A549 (cell line): ENCODE measurements around the gene CEP44. TPM values are rescaled to one million over a fixed set of nuclear protein-coding genes. Genes with fewer than 3 reads are reported as not detected.
"Not testable (repeated sequence)": the region's sequence is repeated elsewhere in the genome, so short reads cannot be mapped to it uniquely, and the experiment has no call there.

ENCODE experiments used
- ATAC-seq, 2 experiments: fragments of 200-7000 bp in 1 of 2; fragments of >200 bp in 1 of 2; cut with Nextera tagmentation in 1 of 2; cut with Tn5 transposase in 1 of 2; 3 replicates each; pipeline versions ENCODE4 v1.8.0 to v1.9.1; 2018 to 2020; ENCODE audit warnings: mild to moderate bottlenecking in 1 of 2, moderate library complexity in 1 of 2
- CTCF ChIA-PET: fragments of 300-600 bp; sonication (Branson Sonifier 250); formaldehyde crosslinking; extraction: SDS; loops from one replicate; lab custom pipeline; 2021; ENCODE audit warnings: antibody characterized with exemption, inconsistent platforms; lab: Yijun Ruan, JAX
- POLR2A ChIA-PET: fragments of 350-600 bp; formaldehyde crosslinking; extraction: SDS; loops from one replicate; lab custom pipeline; 2021; ENCODE audit warnings: antibody characterized with exemption, inconsistent platforms; lab: Yijun Ruan, JAX
- DNase-seq, 2 experiments: peaks; one replicate each; pipeline versions ENCODE4 v3.0.0 to v3.0.0-alpha.2; 2011 to 2016; ENCODE audit warnings: low read depth in 1 of 2, low spot score in 1 of 2
- FAIRE-seq: peaks from 2 replicates; lab custom pipeline; 2011; peaks lifted over from hg19 to GRCh38; lab: Jason Lieb, UNC
- H3K27ac ChIP-seq, 2 experiments: fragments of >200 bp; sonication (Bioruptor Twin); formaldehyde crosslinking; 3 replicates each; pipeline ENCODE4 v1.5.1; 2016 to 2017
- H3K4me1 ChIP-seq: fragments of >200 bp; sonication (Bioruptor Twin); formaldehyde crosslinking; 3 replicates; pipeline ENCODE4 v1.6.1; 2016
- H3K4me2 ChIP-seq: fragments of >200 bp; sonication (Bioruptor Twin); formaldehyde crosslinking; 3 replicates; pipeline ENCODE4 v1.6.1; 2016
- H3K4me3 ChIP-seq: fragments of >200 bp; sonication (Bioruptor Twin); formaldehyde crosslinking; 3 replicates; pipeline ENCODE4 v1.5.1; 2016
- H3K9me3 ChIP-seq: fragments of >200 bp; sonication (Bioruptor Twin); formaldehyde crosslinking; 3 replicates; pipeline ENCODE4 v1.6.1; 2016
- CBX2 ChIP-seq: fragments of 200-600 bp; sonication (generic); IDR thresholded peaks from 2 replicates; pipeline ENCODE4 v1.6.1; 2016; ENCODE audit warnings: low read depth, mild to moderate bottlenecking, borderline replicate concordance
- CEBPB ChIP-seq, 2 experiments: fragments of >200 bp in 1 of 2; sonication (Bioruptor Twin) in 1 of 2; formaldehyde crosslinking in 1 of 2; IDR thresholded peaks; 2 replicates each; pipeline ENCODE4 v1.6.1; 2012 to 2016
- EHMT2 ChIP-seq: fragments of 200-600 bp; sonication (generic); IDR thresholded peaks from 2 replicates; pipeline ENCODE4 v1.6.1; 2016; ENCODE audit warnings: antibody characterized with exemption, low read depth, mild to moderate bottlenecking, moderate library complexity
- EP300 ChIP-seq, 2 experiments: fragments of >200 bp; sonication (Bioruptor Twin); formaldehyde crosslinking; IDR thresholded peaks; 2 replicates in 1 of 2; 3 replicates in 1 of 2; pipeline ENCODE4 v1.6.1; 2016 to 2017
- FOSL2 ChIP-seq, 2 experiments: fragments of 450-650 bp in 1 of 2; fragments of >200 bp in 1 of 2; sonication (Bioruptor Twin) in 1 of 2; formaldehyde crosslinking; IDR thresholded peaks; 2 replicates each; pipeline versions ENCODE4 v1.5.0 to v1.6.1; 2016 to 2020; ENCODE audit warnings: mild to moderate bottlenecking in 1 of 2, moderate library complexity in 1 of 2
- FOXS1 ChIP-seq: fragments of 250-450 bp; sonication (Bioruptor Pico); IDR thresholded peaks from 2 replicates; pipeline ENCODE4 v1.5.0; 2020; ENCODE audit warnings: mild to moderate bottlenecking, moderate library complexity
- GATA3 ChIP-seq: IDR thresholded peaks from 2 replicates; pipeline ENCODE4 v1.6.1; 2012; ENCODE audit warnings: borderline replicate concordance
- HES2 ChIP-seq: fragments of >200 bp; sonication (Bioruptor Twin); formaldehyde crosslinking; IDR thresholded peaks from 2 replicates; pipeline ENCODE4 v1.6.1; 2016
- JUNB ChIP-seq: fragments of >200 bp; sonication (Bioruptor Twin); formaldehyde crosslinking; IDR thresholded peaks from 2 replicates; pipeline ENCODE4 v1.6.1; 2016
- MAFK ChIP-seq: fragments of 450-650 bp; IDR thresholded peaks from 2 replicates; pipeline ENCODE4 v1.6.1; 2014; ENCODE audit not compliant: partially characterized antibody
- MYC ChIP-seq: IDR thresholded peaks from 2 replicates; pipeline ENCODE4 v1.6.1; 2012; ENCODE audit warnings: mild to moderate bottlenecking, inconsistent platforms, low read length, improper control_type of control experiment, borderline replicate concordance
- NR3C1 ChIP-seq: fragments of >200 bp; sonication (Bioruptor Twin); formaldehyde crosslinking; IDR thresholded peaks from 3 replicates; pipeline ENCODE4 v1.6.1; 2017
- POLR2A ChIP-seq: IDR thresholded peaks from 2 replicates; pipeline ENCODE4 v1.6.1; 2012; ENCODE audit warnings: mild to moderate bottlenecking, low read length
- POLR2AphosphoS2 ChIP-seq: conservative IDR thresholded peaks from 2 replicates; pipeline ENCODE4 v1.6.1; 2012; ENCODE audit warnings: low read length, improper control_type of control experiment, inconsistent platforms
- SREBF2 ChIP-seq: fragments of 450-650 bp; IDR thresholded peaks from 2 replicates; pipeline ENCODE4 v1.6.1; 2014; ENCODE audit warnings: mild to moderate bottlenecking, moderate library complexity
- ZFP36 ChIP-seq: fragments of 450-650 bp; IDR thresholded peaks from 2 replicates; pipeline ENCODE4 v1.6.1; 2014; ENCODE audit warnings: borderline replicate concordance; ENCODE audit not compliant: partially characterized antibody
- ZNF302 ChIP-seq: fragments of 250-450 bp; sonication (Bioruptor Pico); IDR thresholded peaks from 2 replicates; pipeline ENCODE4 v1.9.0; 2021; ENCODE audit warnings: inconsistent platforms, mild to moderate bottlenecking, moderate library complexity
- WGBS: methylation state at CpG from one replicate; pipeline ENCODE4 v1.1.6; 2017; ENCODE audit errors: missing lambda C conversion rate; 5-methylcytosine and 5-hydroxymethylcytosine counted together
- polyA plus RNA-seq, 4 experiments: library from polyadenylated mRNA; depleted of rRNA in 3 of 4; stranded (reverse); fragments of >200 nt; fragmentation: RNase III in 1 of 4; extraction: RNeasy Plus Mini Kit Qiagen cat#74134 plus additional on column Dnase treatment in 1 of 4; gene quantifications; 2 replicates in 3 of 4; 3 replicates in 1 of 4; pipeline ENCODE4 v1.2.3, GENCODE V29; 2011 to 2017
- TF ChIP-seq, protein P1 (sequence below): fragments of >200 bp; sonication (Bioruptor Twin); formaldehyde crosslinking; IDR thresholded peaks from 3 replicates; pipeline ENCODE4 v1.5.1; 2016
- TF ChIP-seq, protein P2 (sequence below): fragments of >200 bp; sonication (Bioruptor Twin); formaldehyde crosslinking; IDR thresholded peaks from 3 replicates; pipeline ENCODE4 v1.6.1; 2016
- TF ChIP-seq, protein P3 (sequence below): IDR thresholded peaks from 2 replicates; pipeline ENCODE4 v1.6.1; 2012

Gene CEP44
- polyA plus RNA-seq, 2 of the 4 experiments (the other 2 are of a cell fraction), result 8.0 to 14.1 TPM

DNA sequence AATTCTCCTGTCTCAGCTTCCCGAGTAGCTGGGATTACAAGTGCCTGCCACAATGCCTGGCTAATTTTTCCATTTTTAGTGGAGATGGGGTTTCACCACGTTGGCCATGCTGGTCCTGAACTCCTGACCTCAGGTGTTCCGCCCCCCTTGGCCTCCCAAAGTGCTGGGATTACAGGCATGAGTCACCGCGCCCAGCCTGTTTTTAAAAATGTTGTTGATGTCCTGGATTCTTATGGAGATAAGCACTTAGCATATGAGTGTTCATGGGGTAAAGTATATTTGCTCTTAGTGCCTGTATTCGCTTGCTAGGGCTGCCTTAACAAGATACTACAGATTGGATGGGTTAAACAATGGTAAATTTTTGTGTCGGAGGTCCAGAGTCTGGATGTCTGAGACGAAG is 91.7 kb downstream of the CEP44 start:
- no peak for TF ChIP-seq ZNF302 (CRISPR knock-in tag)
- TF ChIP-seq, protein P1, sequence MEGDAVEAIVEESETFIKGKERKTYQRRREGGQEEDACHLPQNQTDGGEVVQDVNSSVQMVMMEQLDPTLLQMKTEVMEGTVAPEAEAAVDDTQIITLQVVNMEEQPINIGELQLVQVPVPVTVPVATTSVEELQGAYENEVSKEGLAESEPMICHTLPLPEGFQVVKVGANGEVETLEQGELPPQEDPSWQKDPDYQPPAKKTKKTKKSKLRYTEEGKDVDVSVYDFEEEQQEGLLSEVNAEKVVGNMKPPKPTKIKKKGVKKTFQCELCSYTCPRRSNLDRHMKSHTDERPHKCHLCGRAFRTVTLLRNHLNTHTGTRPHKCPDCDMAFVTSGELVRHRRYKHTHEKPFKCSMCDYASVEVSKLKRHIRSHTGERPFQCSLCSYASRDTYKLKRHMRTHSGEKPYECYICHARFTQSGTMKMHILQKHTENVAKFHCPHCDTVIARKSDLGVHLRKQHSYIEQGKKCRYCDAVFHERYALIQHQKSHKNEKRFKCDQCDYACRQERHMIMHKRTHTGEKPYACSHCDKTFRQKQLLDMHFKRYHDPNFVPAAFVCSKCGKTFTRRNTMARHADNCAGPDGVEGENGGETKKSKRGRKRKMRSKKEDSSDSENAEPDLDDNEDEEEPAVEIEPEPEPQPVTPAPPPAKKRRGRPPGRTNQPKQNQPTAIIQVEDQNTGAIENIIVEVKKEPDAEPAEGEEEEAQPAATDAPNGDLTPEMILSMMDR, result no peak
- TF ChIP-seq MAFK, result no peak
- TF ChIP-seq ZFP36, result no peak
- TF ChIP-seq, protein P2, sequence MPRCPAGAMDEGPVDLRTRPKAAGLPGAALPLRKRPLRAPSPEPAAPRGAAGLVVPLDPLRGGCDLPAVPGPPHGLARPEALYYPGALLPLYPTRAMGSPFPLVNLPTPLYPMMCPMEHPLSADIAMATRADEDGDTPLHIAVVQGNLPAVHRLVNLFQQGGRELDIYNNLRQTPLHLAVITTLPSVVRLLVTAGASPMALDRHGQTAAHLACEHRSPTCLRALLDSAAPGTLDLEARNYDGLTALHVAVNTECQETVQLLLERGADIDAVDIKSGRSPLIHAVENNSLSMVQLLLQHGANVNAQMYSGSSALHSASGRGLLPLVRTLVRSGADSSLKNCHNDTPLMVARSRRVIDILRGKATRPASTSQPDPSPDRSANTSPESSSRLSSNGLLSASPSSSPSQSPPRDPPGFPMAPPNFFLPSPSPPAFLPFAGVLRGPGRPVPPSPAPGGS, result no peak
- TF ChIP-seq SREBF2, result no peak
- no peak for TF ChIP-seq POLR2AphosphoS2
- no peak for TF ChIP-seq NR3C1
- H3K27ac ChIP-seq, result peak overlapping the region in 1 of 2 experiments; percentile 67; a peak in 4 of 6 replicates
- CTCF ChIA-PET, result no interaction called here
- H3K9me3 ChIP-seq, result no peaks in the 10 kb centered on the region
- peaks cover 18% of the 10 kb centered on the region; the same call in 2 of the 3 replicates for H3K4me1 ChIP-seq
- WGBS, result 86% methylated on average over 8 of the region's 8 CpGs
- no peak overlapping the region for H3K4me3 ChIP-seq
- no peak for ATAC-seq
- POLR2A ChIA-PET, result no interaction called here
- no peak for DNase-seq
- FAIRE-seq, result no peak
- H3K4me2 ChIP-seq, result no peak overlapping the region

GRCh38 chr4:174377613-174378012 is 93.9 kb downstream of the CEP44 start:
- peaks cover 22% of the 10 kb centered on the region for H3K4me1 ChIP-seq
- H3K4me3 ChIP-seq, result no peak overlapping the region
- FAIRE-seq (peak; percentile 32), DNase-seq (peak in 1 of 2 experiments; percentile 70), ATAC-seq (peak; percentile 47 to 84; a peak in 4 of 6 replicates)
- POLR2A ChIA-PET, result interaction anchor here (0.5 kb wide), 1 partner anchor 94 kb away, joined by 3 read pairs; no protein-coding TSS in a partner anchor
- WGBS, result 23% methylated on average over 2 of the region's 2 CpGs
- no peaks in the 10 kb centered on the region for H3K9me3 ChIP-seq
- peak; percentile 64; the same call in 1 of the 2 replicates for TF ChIP-seq JUNB
- TF ChIP-seq EHMT2, result no peak
- TF ChIP-seq CBX2, result no peak
- TF ChIP-seq, protein P3, sequence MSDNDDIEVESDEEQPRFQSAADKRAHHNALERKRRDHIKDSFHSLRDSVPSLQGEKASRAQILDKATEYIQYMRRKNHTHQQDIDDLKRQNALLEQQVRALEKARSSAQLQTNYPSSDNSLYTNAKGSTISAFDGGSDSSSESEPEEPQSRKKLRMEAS, result 0 out of 2 replicates have a peak, but pooled peaks have one; percentile 22
- TF ChIP-seq MYC, result no peak
- TF ChIP-seq MAFK, result peak; percentile 20
- peak; percentile 52; the same call in 1 of the 2 replicates for TF ChIP-seq HES2
- TF ChIP-seq FOSL2 (IDR thresholded peaks at IDR 0.05), result no peak
- peak; percentile 83 for TF ChIP-seq FOSL2 (CRISPR knock-in tag; IDR thresholded peaks at IDR 0.05)
- TF ChIP-seq CEBPB (IDR thresholded peaks at IDR 0.05), result peak; percentile 37 to 66; a peak in 2 of 4 replicates
- TF ChIP-seq EP300 (IDR thresholded peaks at IDR 0.05), result peak in 1 of 2 experiments; percentile 76; a peak in 2 of 5 replicates
- no peak for TF ChIP-seq POLR2A
- peak; percentile 61; the same call in 1 of the 2 replicates for TF ChIP-seq GATA3
- H3K4me2 ChIP-seq, result peak overlapping the region; percentile 31
- CTCF ChIA-PET, result no interaction called here
- peak overlapping the region; percentile 58 to 75 for H3K27ac ChIP-seq

GRCh38 chr4:174378951-174379350 is 95.2 kb downstream of the CEP44 start:
- Histone ChIP-seq H3K4me1 (peaks cover 35% of the 10 kb centered on the region), H3K4me2 (no peak overlapping the region), H3K9me3 (no peaks in the 10 kb centered on the region), H3K27ac (peak overlapping the region in 1 of 2 experiments; percentile 58; a peak in 4 of 6 replicates), H3K4me3 (no peak overlapping the region)
- TF ChIP-seq FOXS1 (no peak), MAFK (no peak)
- 96% methylated on average over 2 of the region's 2 CpGs for WGBS
- ChIA-PET CTCF (interaction anchor here (1.0 kb wide), 1 partner anchor 407 kb away, joined by 3 read pairs; no protein-coding TSS in a partner anchor), POLR2A (no interaction called here)
- DNase-seq, result no peak
- ATAC-seq, result no peak
- FAIRE-seq, result no peak

DNA sequence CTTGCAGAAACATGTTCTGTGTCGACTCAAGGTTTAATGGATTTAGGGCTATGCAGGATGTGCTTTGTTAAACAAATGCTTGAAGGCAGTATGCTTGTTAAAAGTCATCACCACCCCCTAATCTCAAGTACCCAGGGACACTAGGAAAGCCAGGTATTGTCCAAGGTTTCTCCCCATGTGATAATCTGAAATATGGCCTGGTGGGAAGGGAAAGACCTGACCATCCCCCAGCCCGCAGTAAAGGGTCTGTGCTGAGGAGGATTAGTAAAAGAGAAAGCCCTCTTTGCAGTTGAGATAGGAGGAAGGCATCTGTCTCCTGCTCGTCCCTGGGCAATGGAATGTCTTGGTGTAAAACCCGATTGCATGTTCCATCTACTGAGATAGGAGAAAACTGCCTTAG is 96.5 kb downstream of the CEP44 start:
- CTCF ChIA-PET, FAIRE-seq, H3K9me3 ChIP-seq, DNase-seq, H3K4me2 ChIP-seq, POLR2A ChIA-PET, H3K4me3 ChIP-seq, ATAC-seq: not testable (repeated sequence)
- WGBS, result 67% methylated on average over 4 of the region's 4 CpGs
- H3K4me1 ChIP-seq, result peaks cover 37% of the 10 kb centered on the region
- H3K27ac ChIP-seq, result peak overlapping the region; percentile 18 to 72; a peak in 4 of 6 replicates
